Activated CD4-positive, alpha-beta T cell treated with anti-CD3 and anti-CD28 coated beads for 48 hours (primary cell): Measurements from ENCODE around the gene PSG3.
A peak's percentile ranks its signal among the peaks of the same experiment; 100 is the strongest.
"Not testable (repeated sequence)": the region's sequence is repeated elsewhere in the genome, so short reads cannot be mapped to it uniquely, and the experiment has no call there.

ENCODE experiments used
- DNase-seq: peaks from one replicate; pipeline ENCODE4 v3.0.0-alpha.2; 2020

Gene PSG3

DNA sequence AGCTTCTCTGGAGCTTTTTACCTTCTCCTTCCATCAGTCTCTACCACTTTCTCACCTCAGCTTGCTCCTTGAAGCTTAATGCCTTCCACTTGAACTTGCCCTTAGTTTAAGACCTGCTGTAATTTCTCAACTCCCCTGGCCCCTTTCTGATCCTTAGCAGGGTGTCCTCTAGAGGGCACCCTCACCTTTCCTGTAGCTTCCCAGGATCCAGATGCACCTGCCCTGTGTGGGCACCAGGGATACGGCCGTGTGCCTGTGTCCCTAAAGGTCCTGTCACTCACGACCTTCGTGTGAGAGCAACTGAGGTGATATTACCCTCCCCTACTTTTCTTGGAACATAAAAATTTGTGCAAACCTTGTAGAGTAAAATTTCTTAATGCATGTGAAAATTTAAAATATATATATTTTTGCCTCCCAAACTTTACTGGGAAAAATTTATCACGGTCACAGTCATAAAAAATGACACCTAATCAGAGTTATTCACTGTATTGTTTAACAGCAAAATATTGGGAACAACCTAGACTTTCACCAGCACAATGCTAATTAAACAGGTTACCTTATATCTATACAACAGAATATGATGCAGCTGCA is 46.4 kb downstream of the PSG3 start:
- peak; percentile 18 for DNase-seq

DNA sequence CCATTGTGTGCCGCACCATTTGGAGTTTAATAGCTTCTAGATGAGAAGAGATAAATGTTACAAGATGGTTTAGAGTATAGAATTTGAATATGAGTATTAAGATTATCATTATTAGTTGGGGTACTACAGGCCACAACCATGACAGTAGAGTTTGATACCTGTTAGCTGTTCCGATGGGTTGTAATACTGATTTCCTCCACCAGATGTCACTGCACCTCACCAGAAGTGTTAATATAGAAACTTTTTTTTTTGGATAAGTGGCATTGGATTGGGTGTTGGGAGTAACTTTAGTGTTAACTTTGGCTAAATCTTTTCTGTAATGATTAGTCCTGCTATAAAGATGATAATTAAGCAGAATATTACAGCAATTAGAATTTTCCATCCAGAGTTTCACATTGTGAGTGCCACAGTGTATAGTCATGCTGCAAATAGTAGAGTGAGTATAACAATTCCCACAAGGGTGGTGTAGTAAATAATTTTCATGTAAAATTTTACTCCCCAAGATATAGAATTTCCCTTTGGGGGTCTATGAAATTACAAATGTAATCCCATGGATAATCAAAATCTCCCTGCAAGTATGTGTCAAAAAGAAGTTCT is 56.3 kb downstream of the PSG3 start:
- peak; percentile 40 for DNase-seq

DNA sequence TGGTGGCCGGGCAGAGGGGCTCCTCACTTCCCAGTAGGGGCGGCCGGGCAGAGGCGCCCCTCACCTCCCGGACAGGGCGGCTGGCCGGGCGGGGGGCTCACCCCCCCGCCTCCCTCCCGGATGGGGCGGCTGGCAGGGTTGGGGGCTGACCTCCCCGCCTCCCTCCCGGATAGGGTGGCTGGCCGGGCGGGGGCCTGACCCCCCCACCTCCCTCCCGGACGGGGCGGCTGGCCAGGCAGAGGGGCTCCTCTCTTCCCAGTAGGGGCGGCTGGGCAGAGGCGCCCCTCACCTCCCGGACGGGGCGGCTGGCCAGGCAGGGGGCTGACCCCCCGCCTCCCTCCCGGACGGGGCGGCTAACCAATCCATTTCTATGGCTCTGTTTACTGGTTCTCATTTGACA is 64.0 kb downstream of the PSG3 start:
- not testable (repeated sequence) for DNase-seq

DNA sequence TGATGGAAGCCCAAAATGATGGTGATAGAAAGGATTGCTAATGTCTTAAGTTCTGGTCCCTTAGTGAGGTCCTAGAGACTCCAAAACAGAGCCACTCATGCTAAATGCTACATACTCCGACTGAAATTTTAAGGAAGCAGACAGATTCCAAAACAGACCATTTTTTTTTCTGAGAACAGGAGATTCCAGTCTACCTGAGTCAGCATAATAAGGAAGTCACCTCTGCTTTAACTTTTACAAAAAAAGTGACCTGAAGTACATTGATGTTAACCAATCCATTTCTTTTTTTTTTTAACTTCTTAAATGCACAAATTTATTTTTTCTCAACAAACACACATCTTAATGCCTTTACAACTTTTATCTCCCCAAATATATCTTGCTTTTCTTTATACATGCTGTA is 65.7 kb downstream of the PSG3 start:
- not testable (repeated sequence) for DNase-seq
